Measurements from ENCODE around the gene ATF6B.
A peak's percentile ranks its signal among the peaks of the same experiment; 100 is the strongest.

ATF6B gene

GRCh38 chr6:32131439-32131948, 3.4 kb upstream of the ATF6B start:
- DNase-seq (ENCODE audit: low read depth), result no peak

DNA sequence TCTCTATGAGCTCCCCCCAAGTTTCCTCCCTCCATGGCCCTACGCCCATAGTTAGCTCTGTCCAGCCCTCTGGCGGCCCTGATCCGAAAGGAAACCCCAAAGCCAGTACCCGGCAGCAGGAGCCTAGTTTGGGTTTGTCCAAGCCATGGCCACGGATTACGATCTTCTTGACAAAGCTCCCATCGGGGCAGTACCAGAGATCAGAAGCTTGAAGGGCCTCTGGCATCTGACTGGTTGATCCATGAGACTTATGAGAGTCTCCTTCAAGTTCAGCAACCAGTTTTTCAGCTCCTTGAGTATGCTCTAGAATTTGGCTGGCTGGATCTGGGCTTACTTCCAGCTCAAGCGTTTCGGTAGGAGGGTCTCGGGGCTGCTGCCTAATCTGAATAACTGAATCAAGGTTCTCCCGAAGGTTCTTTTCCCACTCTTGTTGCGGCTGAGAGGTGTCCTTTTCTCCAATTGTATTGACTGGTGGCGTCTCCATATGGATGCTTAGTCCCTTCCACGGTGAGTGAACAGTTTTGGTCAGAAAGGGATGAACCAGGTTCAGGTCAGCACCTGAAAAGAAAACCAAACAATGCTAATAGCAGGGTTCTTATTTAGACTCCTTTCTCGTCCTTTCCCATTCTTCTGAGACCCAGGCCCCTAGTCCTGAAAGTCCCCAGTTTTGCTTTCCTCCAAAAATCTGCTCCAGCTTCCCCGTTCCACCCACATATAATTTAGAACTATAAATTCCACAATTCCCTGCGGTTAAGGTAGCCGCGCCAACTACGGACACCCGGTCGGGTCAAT, 1.4 kb upstream of the ATF6B start:
- DNase-seq (ENCODE audit: low read depth), result no peak

DNA sequence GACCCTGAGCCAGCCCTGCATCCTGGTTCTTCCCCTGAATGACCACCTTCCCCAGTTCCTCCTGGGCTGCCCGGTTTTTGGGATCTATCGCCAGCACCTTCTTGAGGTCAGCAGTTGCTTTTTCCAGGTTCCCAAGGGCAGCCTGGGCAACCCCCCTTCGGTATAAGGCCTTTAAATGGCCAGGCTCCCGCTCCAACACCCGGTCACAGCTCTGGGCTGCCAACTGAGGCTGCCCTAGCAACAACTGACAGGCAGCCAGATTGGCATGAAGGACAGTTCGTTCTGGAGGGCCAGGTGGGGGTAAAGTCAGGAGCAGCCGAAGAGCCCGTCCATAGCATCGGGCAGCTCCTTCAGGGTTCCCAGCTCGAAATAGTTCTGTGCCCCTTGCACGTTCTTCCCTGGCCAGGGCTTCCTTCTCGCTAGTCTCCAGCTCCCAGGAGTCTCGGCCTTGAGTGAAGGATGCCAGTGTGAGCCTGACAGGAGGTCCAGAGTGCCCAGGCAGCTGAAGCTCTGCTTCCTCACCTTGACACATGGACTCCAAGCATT, 778 bp upstream of the ATF6B start:
- DNase-seq (ENCODE audit: low read depth), result no peak

- no peak for DNase-seq (ENCODE audit: low read depth)
These were observed 683 bp downstream of the ATF6B start for GRCh38 chr6:32127409-32127716.

- DNase-seq (ENCODE audit: low read depth), result no peak
These were observed 1.2 kb downstream of the ATF6B start for GRCh38 chr6:32126880-32127279.

- no peak for DNase-seq (ENCODE audit: low read depth)
These were observed 4.4 kb downstream of the ATF6B start for GRCh38 chr6:32123681-32124080.

DNA sequence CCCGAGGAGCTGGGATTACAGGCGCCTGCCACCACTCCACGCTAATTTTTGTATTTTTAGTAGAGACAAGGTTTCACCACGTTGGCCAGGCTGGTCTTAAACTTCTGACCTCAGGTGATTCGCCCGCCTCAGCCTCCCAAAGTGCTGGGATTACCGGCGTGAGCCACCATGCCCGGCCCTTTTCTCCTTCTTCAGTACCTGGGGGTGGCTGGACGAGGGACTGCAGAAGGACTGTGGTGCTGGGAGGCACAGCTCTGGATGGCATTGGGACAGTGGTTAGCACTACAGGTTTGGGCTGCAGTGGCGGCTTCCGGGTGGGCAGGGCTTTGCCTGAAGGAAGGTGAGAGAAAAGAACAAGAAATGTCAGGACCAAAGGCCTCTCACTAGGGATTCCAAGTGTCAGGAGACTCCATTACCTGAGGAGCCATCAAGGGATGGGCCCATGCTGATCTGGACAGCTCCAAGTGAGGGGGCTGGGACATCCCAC, 7.4 kb downstream of the ATF6B start:
- DNase-seq (ENCODE audit: low read depth), result no peak

DNA sequence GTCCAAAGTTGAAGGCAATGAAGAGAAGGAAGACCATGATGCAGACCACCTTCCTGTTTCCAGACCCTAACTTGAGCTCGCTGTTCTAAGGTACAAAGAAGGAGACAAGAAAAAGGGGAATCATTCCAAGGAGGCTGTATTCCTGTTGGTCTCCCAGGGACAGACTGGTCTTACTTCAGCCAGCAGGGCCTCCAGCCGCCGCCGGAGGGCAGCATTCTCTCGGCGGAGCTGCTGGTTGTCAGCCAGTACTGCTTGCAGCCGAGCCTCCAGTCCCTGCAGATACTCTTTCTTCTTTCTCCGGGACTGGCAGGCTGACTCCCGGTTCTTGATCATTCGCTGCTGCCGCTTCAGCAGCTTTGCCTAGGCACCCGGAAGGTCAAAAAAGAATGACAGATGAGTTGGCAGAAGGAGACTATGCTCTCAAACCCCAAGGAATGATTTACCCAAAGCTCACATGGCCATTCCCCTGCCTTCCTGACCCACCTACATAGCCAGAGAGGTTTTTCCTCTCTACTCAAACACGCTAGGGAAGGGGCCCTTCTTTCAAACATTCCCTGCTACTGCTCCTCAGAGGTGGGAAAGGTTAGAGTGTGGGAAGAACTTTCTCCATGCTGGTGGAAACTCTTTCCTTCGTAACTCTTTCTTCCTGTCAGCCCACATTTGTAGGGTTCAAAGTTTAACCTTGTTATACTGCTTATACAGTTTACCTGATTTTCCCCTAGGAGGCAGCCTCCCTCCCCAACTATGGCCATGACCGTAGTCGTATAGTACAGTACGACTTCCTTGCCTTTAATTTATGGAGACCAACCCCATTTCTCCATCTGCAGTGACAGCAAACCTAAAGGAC, 9.0 kb downstream of the ATF6B start:
- DNase-seq (ENCODE audit: low read depth), result no peak

GRCh38 chr6:32117461-32117860, 10.6 kb downstream of the ATF6B start:
- no peak for DNase-seq (ENCODE audit: low read depth)

DNA sequence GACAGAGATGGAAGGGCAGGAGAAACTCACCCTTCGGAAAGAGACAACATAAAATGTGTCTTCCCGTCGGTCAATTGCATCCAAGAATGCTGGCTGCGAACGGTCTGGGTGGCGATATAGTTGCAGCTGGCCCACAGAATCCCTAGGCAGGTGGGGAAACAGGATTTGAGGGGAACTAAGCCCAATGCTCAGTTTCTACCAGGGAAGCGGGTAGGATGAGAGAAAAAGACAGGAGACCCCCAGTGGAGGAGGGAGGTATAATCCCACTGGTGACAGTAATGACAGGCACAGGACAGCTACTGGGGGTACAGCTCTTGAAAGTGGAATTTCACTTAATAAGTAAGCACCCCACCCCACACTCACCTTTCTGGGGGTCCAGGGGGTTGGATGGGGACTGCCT, 11.4 kb downstream of the ATF6B start:
- DNase-seq (ENCODE audit: low read depth), result no peak

DNA sequence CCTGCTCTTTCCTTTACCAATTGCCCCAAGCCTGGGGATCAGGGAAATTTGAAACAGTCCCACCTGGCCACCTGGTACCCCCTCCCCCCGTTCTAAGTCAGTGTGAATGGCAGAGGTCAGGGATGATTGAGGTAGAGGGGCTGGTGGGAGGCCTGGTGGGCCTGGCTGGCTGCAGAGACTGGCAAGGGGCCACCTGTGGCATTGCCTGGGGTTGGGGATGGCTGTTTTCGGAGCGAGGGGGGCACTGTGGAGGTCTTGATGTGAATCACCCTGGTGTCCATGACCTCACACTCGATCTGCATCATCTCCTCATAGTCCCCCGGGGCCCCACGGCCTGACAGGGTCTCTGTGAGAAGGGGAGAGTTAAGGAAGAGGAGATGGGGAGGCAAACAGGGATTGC, 12.4 kb downstream of the ATF6B start:
- no peak for DNase-seq (ENCODE audit: low read depth)

DNA sequence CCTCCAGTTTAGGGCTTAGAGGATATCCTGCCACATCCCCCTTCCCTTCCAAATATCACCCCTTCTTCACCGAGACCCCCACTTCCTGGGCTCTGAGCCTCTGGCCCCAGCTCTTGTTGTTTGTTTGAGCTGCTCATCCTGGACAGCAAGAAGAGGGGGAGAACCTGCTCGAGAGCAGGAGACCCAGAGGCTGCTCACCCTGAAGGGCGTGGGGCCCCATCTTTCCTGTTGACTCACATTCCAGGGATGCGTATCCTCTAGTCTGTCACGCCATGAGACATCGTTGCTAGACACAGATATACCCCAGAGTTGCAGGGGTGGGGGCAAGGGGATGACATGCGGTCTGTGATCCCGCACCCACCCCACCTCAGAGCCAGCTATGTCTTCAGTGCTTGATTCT, 13.2 kb downstream of the ATF6B start:
- peak; percentile 80 for DNase-seq (ENCODE audit: low read depth)

DNA sequence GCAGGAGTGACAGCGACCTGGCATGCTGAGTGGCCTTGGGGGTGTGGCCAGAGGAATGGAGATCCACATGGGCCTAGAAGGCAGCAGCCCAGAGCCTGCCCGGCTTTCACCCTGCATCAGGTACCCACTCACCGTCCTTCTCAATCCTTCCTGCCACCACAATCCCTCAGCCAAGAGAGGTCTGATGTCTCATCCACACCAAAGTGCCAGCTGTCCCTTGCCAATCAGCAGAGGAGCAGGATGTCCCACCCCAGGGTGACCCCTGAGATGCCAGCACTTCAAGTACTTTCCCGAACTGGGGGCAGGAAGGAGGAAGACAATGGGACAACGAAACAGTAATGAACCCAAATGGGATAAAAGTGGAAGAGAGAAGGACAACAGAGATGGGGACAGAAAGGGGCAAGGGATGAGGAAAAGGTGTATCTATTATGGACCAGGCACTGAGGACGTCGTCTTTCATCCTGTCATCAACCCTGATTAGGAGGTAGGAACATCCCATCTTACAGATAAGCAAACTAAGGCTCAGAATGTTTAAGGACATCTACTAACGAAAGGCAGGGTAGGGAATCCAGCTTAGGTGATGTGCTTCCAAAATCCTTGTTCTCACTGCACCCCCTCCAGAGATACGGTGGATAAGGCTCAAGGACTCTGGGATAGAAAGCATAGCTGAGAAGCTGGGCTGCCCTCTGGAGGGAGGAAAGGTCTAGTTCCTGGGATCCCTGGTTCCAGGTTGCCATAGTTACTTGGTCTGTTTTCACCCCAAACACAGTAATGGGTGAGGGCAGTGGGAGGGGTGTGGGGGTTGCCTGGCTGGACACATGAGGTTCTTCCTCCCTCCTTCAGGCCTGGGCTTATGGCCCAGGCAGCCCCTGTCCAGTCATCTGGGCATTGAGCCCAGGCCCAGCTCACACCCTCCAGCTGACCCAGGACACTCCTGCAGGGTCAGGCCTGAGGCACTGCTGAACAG, 14.4 kb downstream of the ATF6B start:
- peak; percentile 98 for DNase-seq (ENCODE audit: low read depth)

- no peak for DNase-seq (ENCODE audit: low read depth)
These were observed 15.5 kb downstream of the ATF6B start for GRCh38 chr6:32112431-32112980.

DNA sequence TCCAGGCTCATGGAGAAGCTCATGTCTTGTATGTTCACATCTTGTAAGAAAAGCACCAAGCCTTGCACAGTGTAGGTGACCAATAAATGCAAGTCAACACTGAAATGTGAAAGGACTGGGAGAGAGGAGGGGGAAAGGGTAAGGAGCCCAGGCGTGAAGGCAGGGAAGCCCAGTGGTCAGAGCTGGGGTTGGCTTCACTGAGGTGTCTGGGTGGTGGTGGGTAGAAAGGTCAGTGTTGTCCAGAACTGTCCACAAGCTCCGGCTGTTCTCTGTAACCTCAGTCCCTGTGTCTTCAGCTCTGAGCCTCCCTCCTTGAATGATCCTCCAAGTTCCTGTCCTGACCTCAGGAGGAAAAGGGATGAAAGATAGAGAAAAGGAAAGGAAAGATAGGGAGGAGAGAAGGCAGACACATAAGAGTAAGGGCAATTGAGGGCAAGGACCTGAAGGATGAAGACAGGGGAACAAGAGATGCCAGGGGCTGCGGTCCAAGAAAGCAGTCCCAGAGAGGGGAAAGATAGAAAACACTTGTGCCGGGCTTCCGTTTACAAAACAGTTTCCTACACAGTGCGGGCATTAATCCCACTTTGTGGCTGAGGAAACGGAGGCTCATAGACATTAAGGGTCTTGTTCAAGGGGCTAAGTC, 16.5 kb downstream of the ATF6B start:
- no peak for DNase-seq (ENCODE audit: low read depth)

GRCh38 chr6:32110632-32111031, 17.4 kb downstream of the ATF6B start:
- no peak for DNase-seq (ENCODE audit: low read depth)

DNA sequence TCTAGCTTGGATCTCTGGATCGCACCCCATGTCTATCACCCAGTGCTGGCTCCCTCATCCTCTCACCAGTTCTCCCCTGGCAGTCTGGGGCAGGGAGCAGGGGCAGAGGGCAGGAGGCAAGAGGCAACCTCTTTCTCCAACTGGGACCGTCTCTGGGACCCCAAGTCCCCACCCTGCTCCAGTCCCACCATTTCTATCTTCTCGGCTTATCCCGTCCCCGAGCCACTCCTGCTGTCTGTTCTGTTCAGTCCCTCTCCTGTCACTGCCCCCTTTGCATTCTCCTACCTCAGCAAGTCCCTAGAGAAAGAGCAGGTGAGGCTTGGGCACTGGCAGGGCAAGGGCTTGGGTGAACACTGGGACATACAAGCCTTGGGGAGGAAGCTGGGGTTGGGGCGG, 18.3 kb downstream of the ATF6B start:
- no peak for DNase-seq (ENCODE audit: low read depth)

DNA sequence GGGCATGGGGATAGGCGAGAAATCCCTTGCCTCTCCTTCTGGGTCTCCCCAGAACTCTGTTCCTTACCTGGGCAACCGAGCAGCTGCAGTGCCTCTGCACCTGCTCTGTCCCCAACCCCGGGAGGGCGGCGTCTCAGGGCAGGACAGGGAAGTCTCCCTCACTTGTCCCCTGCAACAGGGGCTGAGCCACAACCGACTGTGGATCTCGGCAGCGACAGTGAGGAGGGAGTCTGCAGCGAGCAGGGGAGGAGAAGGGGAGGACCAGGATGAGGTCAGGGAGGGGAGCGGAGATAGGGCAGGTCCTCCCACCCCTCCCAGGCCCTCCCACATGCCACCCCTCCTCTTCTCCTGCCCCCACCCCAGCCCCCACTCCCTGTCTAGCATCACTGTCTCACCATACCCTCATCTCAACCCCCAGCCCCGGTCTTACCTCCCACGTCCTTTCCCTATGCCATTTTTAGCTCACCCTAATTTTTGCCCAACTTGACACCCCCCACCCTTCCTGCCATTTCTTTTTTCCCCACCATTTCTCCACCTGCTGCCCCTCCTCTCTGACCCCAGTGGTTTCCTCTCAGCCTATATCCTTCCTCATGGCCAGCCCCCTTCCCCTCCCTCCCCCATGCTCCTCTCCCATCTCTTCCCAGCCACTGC, 18.8 kb downstream of the ATF6B start, which contains the start of gene TNXB:
Gene TNXB, minus strand, starts transcription at position 225 of the 651 bp plus-strand sequence. CDS start 11,140 bp downstream, outside the sequence.
- DNase-seq (ENCODE audit: low read depth), result no peak

DNA sequence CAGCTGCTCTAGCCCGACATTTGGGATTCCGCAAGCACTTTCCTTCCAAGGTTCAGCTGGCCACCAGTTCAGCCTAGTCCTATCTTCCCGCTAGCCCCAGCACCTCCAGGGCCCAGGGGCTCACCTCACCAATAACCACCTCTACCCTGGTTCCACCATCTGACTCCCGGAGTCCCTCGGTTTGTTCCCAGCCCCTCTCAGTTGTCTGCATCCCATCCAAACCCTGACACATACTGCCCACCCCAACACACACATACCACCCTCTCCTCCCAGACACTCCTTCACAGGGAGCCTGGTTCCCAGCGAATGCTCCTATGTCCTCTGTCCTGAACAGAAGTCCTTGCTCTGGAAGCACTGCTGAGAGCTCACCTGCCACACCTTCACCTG, 19.3 kb downstream of the ATF6B start:
- no peak for DNase-seq (ENCODE audit: low read depth)

DNA sequence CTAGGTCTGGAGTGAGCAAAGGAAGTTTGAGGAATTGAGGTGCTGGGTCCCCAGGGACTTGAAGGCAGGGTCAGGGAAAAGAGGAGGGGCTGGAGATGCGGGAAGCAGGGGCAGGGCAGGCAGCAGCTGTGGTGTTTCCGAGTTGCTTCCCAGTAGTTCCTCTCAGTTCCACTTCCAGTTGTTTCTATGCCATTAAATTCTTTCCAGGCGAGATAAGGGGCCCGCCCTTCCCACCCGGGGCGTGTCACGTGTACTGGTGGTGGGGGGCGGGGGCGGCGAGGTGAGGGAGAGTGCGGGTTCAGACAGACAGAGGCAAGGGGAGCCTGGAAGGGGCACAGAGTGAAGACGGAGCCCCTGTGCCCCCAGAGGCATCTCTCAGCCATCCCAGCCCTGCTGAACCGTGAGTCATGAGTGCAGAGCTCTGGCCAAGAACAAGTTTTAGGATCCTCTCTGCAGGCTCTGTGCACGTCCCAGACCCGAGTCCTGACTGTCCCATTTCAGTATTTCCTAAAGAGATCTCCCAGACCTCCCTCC, 19.9 kb downstream of the ATF6B start:
- no peak for DNase-seq (ENCODE audit: low read depth)

Data from GM04503 (cell line).